HG02759 (cell line): ENCODE results near the gene ERI3.

ENCODE experiments used
- ATAC-seq: cut with Tn5 transposase; IDR thresholded peaks from one replicate; pipeline ENCODE4 v1.9.1; 2021; ENCODE audit warnings: mild to moderate bottlenecking, moderate library complexity; ENCODE audit not compliant: unreplicated experiment

ERI3 gene

GRCh38 chr1:44289530-44289929 is 65.5 kb downstream of the ERI3 start:
- no peak for ATAC-seq

GRCh38 chr1:44288883-44289282 is 66.2 kb downstream of the ERI3 start:
- ATAC-seq = no peak

GRCh38 chr1:44284184-44284583 is 70.9 kb downstream of the ERI3 start:
- no peak for ATAC-seq

- ATAC-seq = no peak
These were observed 71.4 kb downstream of the ERI3 start for GRCh38 chr1:44283524-44284173.

- ATAC-seq = no peak
These were observed 72.2 kb downstream of the ERI3 start for GRCh38 chr1:44282704-44283426.

- ATAC-seq = no peak
These were observed 72.9 kb downstream of the ERI3 start for GRCh38 chr1:44281962-44282703.

- ATAC-seq = no peak
These were observed 78.2 kb downstream of the ERI3 start for GRCh38 chr1:44276901-44277300.

- no peak for ATAC-seq
These were observed 79.1 kb downstream of the ERI3 start for GRCh38 chr1:44275991-44276405.

GRCh38 chr1:44275296-44275962 is 79.6 kb downstream of the ERI3 start:
- ATAC-seq = no peak

GRCh38 chr1:44273560-44274350 is 81.3 kb downstream of the ERI3 start:
- ATAC-seq = no peak

- ATAC-seq = no peak
These were observed 82.1 kb downstream of the ERI3 start for GRCh38 chr1:44272992-44273391.

- no peak for ATAC-seq
These were observed 83.4 kb downstream of the ERI3 start for GRCh38 chr1:44271646-44272045.

GRCh38 chr1:44270686-44271628 is 84.1 kb downstream of the ERI3 start:
- ATAC-seq = no peak

GRCh38 chr1:44268054-44268453 is 87.0 kb downstream of the ERI3 start:
- ATAC-seq = no peak

- ATAC-seq = no peak
These were observed 87.6 kb downstream of the ERI3 start for GRCh38 chr1:44267438-44267837.

- no peak for ATAC-seq
These were observed 88.4 kb downstream of the ERI3 start for GRCh38 chr1:44266400-44267344.

- ATAC-seq = no peak
These were observed 89.2 kb downstream of the ERI3 start for GRCh38 chr1:44265656-44266358.

GRCh38 chr1:44264451-44264771 is 90.6 kb downstream of the ERI3 start:
- ATAC-seq = no peak
